Activated T-cell treated with anti-CD3 and anti-CD28 coated beads, Interleukin-2, amount 50 U/mL, for 48 hours (primary cell): ENCODE data around the gene ROGDI.

Source experiments
- DNase-seq, 2 experiments: peaks; one replicate each; pipeline ENCODE4 v3.0.0-alpha.2; 2020

Gene ROGDI

GRCh38 chr16:4801962-4802658 lies at the start of gene ROGDI:
Gene ROGDI (minus strand): TSS chr16:4802633. CDS start chr16:4802571, 62 bp downstream.
- peak; percentile 82 to 83 for DNase-seq

GRCh38 chr16:4850211-4850610 lies 47.8 kb upstream of the ROGDI start:
- no peak for DNase-seq

GRCh38 chr16:4847774-4848587 lies 45.5 kb upstream of the ROGDI start:
- DNase-seq = peak in 1 of 2 experiments; percentile 46

GRCh38 chr16:4846901-4847773 lies 44.7 kb upstream of the ROGDI start, which contains the start of the genes GLYR1 and UBN1:
Gene GLYR1 (minus strand): TSS chr16:4847288. CDS start chr16:4847265, 23 bp downstream.
Gene UBN1 (plus strand): TSS chr16:4847481. CDS start chr16:4852918, 5,437 bp downstream.
- DNase-seq = peak; percentile 100

- peak; percentile 45 for DNase-seq
Observed at GRCh38 chr16:4846503-4846900, 44.1 kb upstream of the ROGDI start.

GRCh38 chr16:4840984-4841383 lies 38.6 kb upstream of the ROGDI start:
- no peak for DNase-seq

- DNase-seq = no peak
Observed at GRCh38 chr16:4839942-4840341, 37.5 kb upstream of the ROGDI start.

GRCh38 chr16:4837733-4838501 lies 35.5 kb upstream of the ROGDI start:
- no peak for DNase-seq

- no peak for DNase-seq
Observed at GRCh38 chr16:4836727-4837126, 34.3 kb upstream of the ROGDI start.

- no peak for DNase-seq
Observed at GRCh38 chr16:4833584-4833983, 31.2 kb upstream of the ROGDI start.

- no peak for DNase-seq
Observed at GRCh38 chr16:4832698-4833343, 30.4 kb upstream of the ROGDI start.

GRCh38 chr16:4831616-4832015 lies 29.2 kb upstream of the ROGDI start:
- no peak for DNase-seq

GRCh38 chr16:4830408-4830807 lies 28.0 kb upstream of the ROGDI start:
- DNase-seq = no peak

GRCh38 chr16:4828567-4829321 lies 26.3 kb upstream of the ROGDI start:
- no peak for DNase-seq

- DNase-seq = no peak
Observed at GRCh38 chr16:4826980-4827379, 24.5 kb upstream of the ROGDI start.

GRCh38 chr16:4826526-4826925 lies 24.1 kb upstream of the ROGDI start:
- DNase-seq = no peak

GRCh38 chr16:4825196-4825595 lies 22.8 kb upstream of the ROGDI start:
- DNase-seq = no peak

- DNase-seq = no peak
Observed at GRCh38 chr16:4820652-4821051, 18.2 kb upstream of the ROGDI start.

- DNase-seq = no peak
Observed at GRCh38 chr16:4814542-4815173, 12.2 kb upstream of the ROGDI start.

GRCh38 chr16:4814046-4814445 lies 11.6 kb upstream of the ROGDI start:
- DNase-seq = no peak
